GM19328 (cell line): Measurements from ENCODE around the gene COA8.
"Not testable (repeated sequence)": the region's sequence is repeated elsewhere in the genome, so short reads cannot be mapped to it uniquely, and the experiment has no call there.

Experiments
- ATAC-seq: cut with Tn5 transposase; IDR thresholded peaks from one replicate; pipeline ENCODE4 v1.9.1; 2021; ENCODE audit warnings: mild to moderate bottlenecking, moderate library complexity; ENCODE audit not compliant: unreplicated experiment

Gene COA8

DNA sequence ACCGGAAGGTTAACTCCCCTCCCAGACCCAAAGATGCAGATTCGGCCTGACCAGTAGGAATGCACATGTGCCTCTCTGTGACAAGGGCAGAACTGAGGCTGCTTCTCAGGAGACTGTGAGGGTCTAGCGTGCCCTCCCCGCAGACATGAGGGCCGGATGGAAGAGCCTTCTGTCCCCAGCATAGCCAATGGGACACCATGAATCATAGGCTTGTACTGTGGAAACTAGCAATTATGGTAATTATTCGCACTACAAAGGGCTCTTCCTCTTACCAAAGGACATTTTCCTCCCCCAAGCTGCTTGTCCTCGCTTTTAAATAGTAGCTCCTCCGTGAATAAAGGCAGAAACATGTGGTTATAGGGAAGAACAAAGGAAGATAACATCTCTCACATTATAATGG is 6.2 kb downstream of the COA8 start:
- no peak for ATAC-seq

DNA sequence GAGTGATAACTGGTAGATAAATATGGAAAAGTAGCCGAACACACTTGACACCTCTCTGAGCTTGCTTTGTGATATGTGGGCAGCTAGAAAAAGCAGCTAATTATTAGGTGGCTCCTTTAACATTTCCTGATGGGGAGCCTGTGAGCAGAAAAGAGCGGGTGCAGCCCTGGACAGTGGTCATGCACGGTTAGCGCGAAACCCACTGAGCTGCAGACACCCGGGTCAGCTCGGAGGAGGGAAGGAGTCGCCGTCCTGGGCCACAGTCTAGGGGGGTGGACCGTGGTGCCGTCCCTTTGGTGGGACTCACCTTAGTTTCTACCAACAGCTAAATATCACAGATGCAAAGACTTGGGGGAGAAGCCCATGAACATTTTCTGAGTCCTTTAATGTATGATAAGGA is 6.6 kb downstream of the COA8 start:
- no peak for ATAC-seq

DNA sequence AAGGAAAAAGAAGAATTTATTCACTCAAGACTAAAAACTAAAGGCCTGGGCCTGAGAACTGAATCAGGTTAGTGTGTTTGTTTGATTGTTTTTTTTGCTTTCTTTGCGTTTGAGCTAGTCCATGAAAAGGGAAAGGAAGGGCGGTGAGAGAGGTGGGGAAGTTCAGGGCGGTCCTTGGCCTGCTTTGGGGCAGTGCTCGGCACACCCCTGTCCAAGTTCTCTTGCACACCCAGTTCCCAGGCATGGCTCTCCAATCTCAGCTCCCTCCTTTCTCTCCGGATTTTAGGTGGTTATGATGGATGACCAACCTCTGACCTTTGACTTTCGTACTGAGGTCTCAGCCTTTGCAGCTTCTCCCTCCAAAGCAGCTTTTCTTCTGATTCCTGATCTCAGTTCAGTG is 11.3 kb downstream of the COA8 start:
- no peak for ATAC-seq

DNA sequence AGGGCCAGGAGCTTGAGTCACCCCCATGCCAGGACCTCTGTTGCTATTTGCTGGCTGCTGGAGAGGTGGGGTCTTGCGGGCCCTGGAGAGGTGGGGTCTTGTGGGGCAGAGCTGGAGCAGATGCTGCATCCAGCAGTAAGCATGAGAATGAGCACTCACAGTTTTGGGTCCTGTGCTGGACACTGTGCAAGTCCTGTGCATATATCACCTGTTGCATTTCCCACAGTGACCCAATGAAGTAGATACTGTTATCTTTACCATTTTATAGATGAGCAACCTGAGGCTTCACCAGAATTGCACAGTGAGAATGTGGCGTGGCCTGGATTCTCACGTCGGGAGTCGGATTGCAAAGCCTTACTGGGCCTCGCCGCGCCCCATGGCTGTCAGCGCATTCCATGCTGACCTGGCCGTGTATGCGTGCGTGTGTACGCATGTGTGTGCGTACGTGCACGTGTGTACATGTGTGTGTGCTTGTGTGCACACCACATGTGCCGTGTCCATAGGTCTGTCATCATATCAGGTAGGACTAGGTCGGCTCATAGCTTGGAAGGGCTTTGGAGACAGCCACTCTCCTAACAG is 12.0 kb downstream of the COA8 start:
- no peak for ATAC-seq

DNA sequence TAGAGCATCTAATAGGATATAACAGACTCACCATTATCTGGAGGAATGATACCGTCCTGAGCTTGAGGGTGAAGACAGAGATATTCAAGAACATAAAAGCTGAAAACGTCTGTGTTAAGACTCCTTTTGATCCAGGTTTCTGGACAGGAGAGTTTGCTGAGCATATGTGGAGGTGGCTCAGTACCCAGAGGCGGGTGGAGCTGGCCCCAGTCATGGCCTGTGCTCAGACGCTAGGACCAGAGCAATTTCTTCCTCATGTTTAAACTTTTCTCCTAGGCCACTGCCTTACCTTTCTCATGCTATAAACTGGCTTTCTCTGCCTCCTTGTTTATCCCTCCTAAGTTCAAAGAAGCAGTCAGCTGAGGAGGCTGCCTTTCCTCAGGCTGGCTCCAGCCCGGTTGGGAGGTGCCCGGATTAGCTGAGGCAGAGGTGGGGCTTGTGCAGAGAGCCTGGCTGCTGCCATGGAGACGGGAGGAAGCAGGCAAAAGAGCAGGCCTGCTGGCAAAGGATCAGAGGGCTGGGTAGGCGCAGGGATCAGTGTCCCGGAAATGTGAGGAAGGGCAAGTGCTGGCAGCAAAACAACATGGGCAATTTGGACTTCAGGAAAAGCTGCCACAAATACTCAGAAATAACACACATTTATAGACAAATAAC is 13.7 kb downstream of the COA8 start:
- ATAC-seq: no peak

DNA sequence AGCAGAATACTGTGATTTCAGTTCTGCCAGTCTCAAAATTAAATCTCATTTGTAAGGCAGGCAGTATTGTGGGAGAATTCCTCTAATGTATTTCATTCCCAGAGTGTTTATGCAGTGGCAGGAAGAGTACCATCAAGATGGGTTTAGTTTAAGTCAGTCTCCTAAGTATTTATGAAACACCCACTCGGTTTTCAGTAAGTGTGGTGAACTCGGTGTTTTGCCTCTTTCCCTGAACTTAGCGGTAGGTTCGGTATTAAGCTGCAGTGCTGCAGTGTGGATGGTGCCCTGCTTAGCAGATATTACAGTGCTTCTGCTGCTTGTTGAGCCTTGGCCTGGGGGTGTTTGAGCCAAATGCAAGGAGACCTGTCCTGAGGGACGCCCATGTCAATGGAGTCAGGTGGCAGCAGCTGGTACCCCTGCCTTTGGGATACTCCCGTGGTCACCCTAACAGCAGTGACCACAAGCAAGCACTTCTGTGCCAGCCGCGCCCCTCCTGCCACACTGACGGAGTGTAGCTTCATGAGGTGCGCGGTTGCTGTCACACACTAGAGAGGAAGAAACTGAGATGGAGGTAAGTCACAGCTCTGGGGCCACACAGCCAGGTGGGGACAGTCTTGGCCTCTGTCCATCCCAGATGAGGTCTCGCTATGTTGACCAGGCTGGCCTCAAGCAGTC is 15.8 kb downstream of the COA8 start:
- ATAC-seq: no peak

DNA sequence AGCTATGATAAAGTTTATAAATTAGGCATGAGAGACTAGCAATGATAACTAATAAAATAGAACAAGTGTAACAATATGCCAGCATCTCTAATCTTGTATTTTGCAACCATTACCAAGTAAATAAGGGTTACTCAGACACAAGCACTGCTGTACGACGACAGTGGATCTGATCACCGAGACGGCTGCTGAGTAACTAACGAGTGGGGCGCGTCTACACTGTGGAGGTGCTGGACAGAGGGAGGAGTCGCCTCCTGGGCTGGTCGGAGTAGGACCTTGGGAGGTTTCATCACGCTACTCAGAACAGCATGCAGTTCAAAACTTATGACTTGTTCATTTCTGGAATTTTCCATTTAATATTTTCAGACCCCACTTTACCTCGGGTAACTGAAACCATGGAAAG is 18.4 kb downstream of the COA8 start:
- no peak for ATAC-seq

DNA sequence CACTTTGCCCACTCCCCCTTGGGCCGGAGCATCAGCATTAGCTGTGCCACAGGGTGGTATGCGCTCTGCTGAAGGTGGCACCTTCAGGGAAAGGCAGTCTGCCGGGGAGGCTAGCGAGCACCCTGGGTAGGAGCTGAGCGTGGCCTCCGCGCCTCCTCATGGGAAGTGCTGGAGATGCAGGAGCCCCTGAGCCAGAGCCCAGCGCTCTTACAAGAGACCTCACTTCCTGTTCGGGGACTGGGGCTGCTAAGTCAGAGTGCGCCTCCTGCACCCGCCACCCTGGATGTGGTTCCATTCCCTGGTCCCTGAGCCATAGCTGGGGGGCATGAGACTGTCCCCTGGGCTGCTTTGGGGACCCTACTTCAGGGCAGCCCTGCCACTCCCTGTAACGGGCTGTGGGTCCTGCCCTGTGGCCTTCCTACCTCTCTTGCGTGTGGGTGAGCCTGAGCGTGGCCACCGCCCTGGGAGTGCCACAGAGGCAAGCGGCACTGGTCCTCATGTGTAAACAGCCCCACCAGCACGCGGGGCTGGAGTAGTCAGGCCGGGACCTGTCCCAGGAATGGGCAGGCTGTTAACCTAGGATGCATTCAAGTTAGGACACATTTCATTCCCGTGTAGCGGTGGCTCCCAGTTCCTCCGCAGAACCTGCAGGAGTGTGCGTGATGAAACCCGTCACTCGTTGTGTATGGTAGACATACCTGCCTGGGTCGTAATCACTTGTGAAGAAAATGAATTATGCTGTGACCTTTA is 19.4 kb downstream of the COA8 start:
- no peak for ATAC-seq

DNA sequence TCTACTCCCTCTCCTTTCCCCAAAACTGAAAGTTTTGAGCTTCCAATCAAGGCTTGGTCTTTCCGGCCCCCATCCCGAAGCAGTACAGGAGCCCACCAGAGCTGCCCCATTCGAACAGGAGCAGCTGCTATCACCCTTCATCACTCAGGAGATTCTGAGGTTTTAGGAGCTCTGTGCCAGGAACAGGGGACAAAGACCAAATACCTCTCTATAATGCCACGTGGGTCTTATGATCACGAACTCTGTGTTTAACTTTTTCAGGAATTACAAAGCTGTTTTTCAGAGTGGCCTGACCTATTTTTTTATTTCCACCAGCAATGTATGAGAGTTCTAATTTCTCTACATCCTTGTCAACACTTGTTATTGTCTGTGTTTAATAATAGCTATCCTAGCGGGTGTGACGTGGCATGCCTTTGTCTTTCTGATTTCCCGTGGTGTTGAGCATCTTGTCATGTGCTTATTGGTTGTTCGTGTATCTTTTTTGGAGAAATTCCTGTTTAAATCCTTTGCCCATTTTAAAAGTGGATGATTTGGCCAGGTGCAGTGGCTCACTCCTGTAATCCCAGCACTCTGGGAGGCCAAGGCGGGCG is 21.7 kb downstream of the COA8 start:
- no peak for ATAC-seq

DNA sequence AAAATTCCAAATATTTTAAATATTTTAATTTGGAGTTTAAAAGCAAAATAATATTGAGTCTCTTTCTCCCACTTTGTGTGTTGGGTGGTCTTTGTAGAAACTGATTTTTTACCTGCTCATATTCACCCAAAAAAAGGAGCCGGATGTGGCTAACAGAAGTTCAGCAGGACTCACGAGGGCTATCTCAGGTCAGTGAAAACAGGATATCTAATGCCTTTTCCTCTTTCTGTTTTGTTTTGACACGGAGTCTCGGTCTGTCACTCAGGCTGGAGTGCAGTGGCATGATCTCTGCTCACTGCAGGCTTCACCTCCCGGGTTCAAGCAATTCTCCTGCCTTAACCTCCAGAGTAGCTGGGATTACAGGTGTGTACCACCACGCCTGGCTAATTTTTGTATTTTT is 30.8 kb downstream of the COA8 start:
- ATAC-seq: peak; percentile 87

DNA sequence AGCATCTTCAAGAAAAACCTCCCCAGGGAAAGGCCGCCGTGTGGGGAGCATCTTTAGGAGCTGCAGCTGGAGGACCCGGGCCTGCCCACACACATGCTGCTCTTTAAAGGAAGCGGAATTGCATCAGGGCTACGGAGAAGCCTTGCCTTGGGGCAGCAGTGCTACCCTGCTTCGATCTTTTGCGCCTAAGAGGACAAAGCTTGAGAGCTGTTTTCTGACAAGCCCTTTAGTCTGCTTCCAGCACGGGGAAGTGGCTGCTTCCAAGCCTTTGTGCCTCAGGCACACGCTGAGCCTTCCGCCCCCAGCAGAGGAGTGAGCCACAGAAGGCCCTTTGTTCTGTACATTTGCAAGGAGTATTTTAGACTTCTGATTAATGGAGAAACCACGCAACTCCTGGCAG is 31.5 kb downstream of the COA8 start:
- no peak for ATAC-seq

DNA sequence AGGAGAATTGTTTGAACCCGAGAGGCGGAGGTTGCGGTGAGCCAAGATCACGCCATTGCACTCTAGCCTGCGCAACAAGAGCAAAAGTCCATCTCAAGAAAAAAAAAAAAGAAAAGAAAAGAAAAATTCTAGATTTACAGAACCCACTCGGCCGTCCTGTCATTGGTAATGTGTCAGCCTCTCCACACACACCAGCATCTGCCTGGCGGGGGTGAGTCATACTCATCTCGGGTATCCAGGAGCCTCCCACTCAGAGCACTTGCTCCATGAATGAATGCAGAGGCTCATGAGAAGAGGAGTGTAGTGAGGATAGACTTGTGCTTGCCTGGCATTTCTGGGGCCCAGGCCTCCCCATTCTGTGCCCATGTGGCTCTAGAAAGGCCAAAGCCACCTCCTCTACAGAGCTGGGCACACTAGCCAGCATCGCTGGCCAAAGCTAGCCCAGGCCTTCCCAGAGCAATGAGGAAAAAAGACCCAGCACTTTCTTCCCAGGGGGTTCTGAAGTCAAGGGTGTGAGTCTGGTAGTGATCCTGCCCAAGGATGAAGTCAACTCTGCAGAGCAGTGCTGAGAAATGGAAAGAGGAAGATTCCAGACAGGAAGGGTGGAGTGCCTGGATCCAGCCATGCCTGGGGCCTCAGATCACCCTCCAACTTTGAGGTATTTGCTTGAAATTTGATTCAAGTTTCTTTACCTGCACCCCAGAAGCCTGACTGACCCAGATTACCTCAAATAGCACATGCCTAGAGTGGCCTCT is 35.0 kb downstream of the COA8 start:
- no peak for ATAC-seq

DNA sequence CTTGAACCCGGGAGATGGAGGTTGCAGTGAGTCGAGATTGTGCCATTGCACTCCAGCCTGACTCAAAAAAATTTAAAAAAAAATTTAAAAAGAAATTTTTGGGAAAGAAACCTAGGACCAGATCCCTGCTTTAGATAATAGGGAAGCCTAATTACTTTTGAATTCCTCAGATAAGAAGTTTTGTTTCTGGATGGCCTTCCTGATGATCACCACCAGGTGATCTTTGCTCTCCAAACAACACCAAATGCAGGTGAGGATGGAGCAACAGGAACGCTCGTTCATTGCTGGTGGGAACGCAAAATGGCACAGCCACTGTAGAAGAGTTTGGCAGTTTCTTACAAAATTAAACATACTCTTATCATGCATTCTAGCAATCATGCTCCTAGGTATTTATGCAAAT is 37.7 kb downstream of the COA8 start:
- no peak for ATAC-seq

DNA sequence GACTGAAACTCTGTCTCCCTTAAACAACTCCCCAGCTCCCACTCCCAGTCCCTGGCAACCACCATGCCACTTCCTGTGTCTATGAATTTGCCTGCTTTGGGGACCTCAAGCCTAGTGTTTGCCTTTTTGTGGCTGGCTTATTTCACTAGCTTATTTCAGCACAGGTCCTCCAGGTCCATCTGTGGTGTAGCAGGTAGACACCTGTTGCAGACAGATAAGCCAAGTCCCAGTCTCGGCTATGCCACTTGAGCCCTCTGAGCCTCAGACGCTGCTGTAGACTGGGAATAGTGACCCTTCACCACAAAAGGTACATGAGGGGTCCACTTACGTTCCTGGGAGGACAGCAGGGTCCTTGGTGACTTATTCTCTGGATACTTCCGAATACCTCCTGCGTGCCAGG is 41.9 kb downstream of the COA8 start:
- no peak for ATAC-seq

DNA sequence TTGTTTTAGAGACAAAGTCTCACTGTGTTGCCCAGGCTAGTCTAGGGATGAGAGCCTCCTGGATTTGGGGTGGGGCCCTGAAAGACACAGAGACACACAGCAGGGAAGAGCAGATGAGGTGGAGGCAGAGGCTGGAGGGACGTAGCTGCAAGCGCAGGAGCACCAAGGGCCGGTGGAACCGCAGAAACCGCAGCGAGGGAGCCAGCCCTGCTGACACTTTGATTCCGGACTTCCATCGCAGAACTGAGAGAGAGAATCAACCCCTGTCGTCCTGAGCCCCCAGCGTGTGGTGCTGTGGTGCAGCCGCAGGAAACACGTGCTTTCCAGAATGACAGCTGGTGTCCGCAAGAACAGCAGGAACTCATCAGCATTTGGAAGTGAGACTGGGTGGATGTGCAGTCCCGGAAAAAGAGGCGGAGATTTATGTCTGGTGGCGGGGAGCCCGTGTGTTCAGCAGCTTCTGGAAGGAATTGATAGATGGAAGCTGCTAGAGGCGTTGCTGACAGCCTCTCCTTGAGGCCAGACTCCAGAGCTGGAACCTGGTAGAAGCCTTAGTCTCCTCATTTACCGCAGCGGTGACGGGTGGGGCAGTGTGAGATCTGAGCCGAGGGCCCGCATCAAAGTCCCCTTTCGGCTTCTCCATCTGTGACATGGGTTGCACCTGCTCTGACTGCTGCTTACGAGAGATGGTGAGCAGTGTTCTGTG is 44.4 kb downstream of the COA8 start:
- no peak for ATAC-seq

DNA sequence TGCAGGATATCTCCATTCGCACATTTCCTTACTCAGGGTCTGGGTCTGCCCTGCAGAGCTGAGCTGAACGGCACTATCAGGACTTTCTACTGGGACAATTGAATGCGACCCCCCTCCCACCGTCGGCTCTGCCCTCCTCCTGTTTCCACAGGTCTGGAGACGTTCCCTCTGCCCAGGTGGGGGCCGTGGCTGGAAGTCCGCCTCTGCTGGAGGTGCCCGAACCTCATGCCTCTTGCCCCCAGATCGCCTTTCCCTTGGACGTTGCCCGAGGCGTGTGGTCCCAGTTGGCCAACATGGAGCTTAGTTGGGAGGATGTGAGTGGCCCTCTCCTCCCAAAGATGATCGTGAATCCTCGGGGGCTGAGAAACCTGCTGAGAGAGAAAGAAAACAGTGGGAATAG is 45.1 kb downstream of the COA8 start:
- no peak for ATAC-seq

DNA sequence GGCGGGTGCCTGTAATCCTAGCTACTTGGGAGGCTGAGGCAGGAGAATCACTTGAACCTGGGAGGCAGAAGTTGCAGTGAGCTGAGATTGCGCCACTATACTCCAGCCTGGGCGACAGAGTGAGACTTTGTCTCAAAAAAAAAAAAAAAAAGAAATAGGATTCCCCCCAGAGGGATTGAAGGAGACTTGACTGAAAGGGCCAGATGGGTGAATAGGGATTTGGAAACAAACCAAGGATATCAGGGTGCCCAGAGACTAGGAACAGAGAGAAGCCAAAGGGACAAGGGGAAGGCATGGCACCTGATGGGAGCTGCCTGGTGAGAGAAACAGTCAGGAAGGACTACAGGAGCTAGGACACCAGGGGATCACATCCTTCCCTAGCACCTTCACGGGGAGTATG is 46.3 kb downstream of the COA8 start:
- not testable (repeated sequence) for ATAC-seq

DNA sequence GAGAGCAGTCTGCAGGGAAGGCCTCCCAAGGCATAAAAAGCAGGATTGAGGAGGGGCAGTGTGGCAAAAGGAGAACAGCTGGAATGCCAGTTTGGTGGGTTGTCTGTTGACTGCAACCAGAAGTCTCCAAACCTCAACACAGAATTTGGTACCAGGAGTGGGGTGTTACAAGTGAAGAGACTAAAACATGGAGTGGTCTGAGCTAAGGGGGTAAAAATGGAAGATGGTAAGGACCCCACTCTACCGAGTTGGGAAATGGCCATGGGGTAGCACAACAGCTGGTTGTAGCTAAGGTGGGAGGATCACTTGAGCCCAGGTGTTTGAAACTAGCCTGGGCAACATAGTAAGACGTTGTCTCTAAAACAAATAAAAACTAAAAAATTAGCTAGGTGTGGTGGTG is 48.5 kb downstream of the COA8 start:
- ATAC-seq: no peak

DNA sequence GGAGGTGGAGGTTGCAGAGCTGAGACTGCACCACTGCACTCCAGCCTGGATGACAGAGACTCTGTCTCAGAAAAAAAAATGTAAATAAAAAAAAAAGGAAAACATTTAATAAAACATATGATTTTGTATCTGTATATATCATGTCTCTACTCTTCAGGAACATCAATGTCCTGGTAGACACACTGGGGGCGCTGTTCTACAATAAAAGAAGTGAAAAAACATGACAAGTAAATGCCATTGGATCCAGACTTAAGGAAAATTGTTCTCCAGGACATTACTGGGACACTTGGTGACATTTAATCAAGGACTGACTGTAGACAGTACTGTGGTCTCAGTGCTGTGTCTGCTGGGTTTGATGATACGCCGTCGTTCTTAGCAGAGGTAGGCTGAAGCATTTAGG is 50.8 kb downstream of the COA8 start:
- no peak for ATAC-seq

DNA sequence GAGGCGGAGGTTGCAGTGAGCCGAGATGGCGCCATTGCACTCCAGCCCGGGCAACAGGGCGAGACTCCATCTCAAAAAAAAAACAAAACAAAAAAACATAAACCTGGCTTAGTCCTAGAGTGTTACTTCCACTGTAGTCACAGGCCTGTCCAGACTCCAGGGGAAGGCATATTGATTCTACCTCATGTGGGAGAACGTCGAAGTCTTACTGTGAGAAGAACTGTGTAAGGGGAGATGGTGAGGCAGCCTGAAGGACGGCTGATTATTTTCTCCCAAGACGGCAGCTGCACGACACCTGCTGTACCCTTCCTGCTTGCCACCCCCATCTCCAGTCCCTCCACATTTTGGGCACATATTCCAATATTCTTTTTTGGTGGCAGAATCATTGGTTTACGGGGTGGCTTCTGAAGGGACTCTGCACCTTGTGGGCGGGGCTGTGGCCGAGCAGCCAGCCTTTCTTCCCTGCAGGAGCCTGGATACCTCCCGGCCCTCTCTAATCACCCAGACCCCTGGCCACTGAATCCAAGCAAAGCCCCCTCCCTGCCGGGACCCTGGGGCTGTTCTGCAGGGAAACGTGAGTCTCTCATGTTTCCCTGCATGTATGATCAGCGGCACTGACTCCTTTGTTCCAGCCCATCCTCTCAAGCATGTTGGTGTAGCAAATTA is 54.0 kb downstream of the COA8 start:
- no peak for ATAC-seq
